MM.1S (cell line): ENCODE measurements around the gene RSPH1.

Experiments
- DNase-seq: peaks from one replicate; pipeline ENCODE4 v3.0.0-alpha.2; 2015
- H2AFZ ChIP-seq: fragments of 300-600 bp; sonication (generic); 2 replicates; pipeline ENCODE4 v1.6.0; 2016; ENCODE audit warnings: antibody characterized with exemption, low read length
- H3F3A ChIP-seq: fragments of 300-600 bp; sonication (generic); 2 replicates; pipeline ENCODE4 v1.6.1; 2016; ENCODE audit warnings: mild to moderate bottlenecking, antibody characterized with exemption, low read length, moderate library complexity, mixed read lengths; ENCODE audit not compliant: insufficient read depth
- H3K27ac ChIP-seq: fragments of 300-600 bp; sonication (generic); 2 replicates; pipeline ENCODE4 v1.5.1; 2016; ENCODE audit warnings: mild to moderate bottlenecking, low read length
- H3K27me3 ChIP-seq: fragments of 300-600 bp; sonication (generic); replicated peaks from 2 replicates; pipeline ENCODE4 v1.6.0; 2016; ENCODE audit warnings: low read length; ENCODE audit not compliant: insufficient read depth
- H3K36me3 ChIP-seq: fragments of 300-600 bp; sonication (generic); replicated peaks from 2 replicates; pipeline ENCODE4 v1.6.1; 2016; ENCODE audit warnings: mild to moderate bottlenecking, low read length, mixed read lengths; ENCODE audit not compliant: insufficient read depth
- H3K4me1 ChIP-seq: fragments of 300-600 bp; sonication (generic); 2 replicates; pipeline ENCODE4 v1.6.1; 2016; ENCODE audit warnings: low read length, mixed read lengths
- H3K4me2 ChIP-seq: fragments of 300-600 bp; sonication (generic); 2 replicates; pipeline ENCODE4 v1.6.0; 2016; ENCODE audit warnings: low read depth, low read length
- H3K4me3 ChIP-seq: fragments of 300-600 bp; sonication (generic); 2 replicates; pipeline ENCODE4 v1.5.1; 2016; ENCODE audit warnings: low read length, mixed read lengths
- H3K79me2 ChIP-seq: fragments of 300-600 bp; sonication (generic); 2 replicates; pipeline ENCODE4 v1.6.1; 2016; ENCODE audit warnings: mixed run types, low read length, mixed read lengths
- H3K9ac ChIP-seq: fragments of 300-600 bp; sonication (generic); 2 replicates; pipeline ENCODE4 v1.6.1; 2016; ENCODE audit warnings: low read length, mixed read lengths
- H3K9me2 ChIP-seq: fragments of 300-600 bp; sonication (generic); replicated peaks from 2 replicates; pipeline ENCODE4 v1.6.1; 2016; ENCODE audit warnings: mild to moderate bottlenecking, low read length, mixed read lengths; ENCODE audit not compliant: insufficient read depth
- H3K9me3 ChIP-seq: fragments of 300-600 bp; sonication (generic); replicated peaks from 2 replicates; pipeline ENCODE4 v1.6.1; 2016; ENCODE audit warnings: mild to moderate bottlenecking, low read length, mixed read lengths; ENCODE audit not compliant: insufficient read depth
- H4K20me1 ChIP-seq: fragments of 300-600 bp; sonication (generic); 2 replicates; pipeline ENCODE4 v1.6.1; 2016; ENCODE audit warnings: mild to moderate bottlenecking, low read length, moderate library complexity, mixed read lengths; ENCODE audit not compliant: insufficient read depth
- CTCF ChIP-seq: fragments of 300-600 bp; sonication (generic); IDR thresholded peaks from 2 replicates; pipeline ENCODE4 v1.5.1; 2016; ENCODE audit warnings: antibody characterized with exemption, low read length, mixed read lengths
- EZH2 ChIP-seq: fragments of 300-600 bp; sonication (generic); optimal IDR thresholded peaks from 2 replicates; pipeline ENCODE3; 2017; ENCODE audit warnings: low read depth, mild to moderate bottlenecking, antibody characterized with exemption, low read length, mixed read lengths
- EZH2phosphoT487 ChIP-seq: fragments of 300-600 bp; sonication (generic); IDR thresholded peaks from 2 replicates; pipeline ENCODE4 v1.6.1; 2018; ENCODE audit warnings: antibody characterized with exemption, low read length

The RSPH1 gene

DNA sequence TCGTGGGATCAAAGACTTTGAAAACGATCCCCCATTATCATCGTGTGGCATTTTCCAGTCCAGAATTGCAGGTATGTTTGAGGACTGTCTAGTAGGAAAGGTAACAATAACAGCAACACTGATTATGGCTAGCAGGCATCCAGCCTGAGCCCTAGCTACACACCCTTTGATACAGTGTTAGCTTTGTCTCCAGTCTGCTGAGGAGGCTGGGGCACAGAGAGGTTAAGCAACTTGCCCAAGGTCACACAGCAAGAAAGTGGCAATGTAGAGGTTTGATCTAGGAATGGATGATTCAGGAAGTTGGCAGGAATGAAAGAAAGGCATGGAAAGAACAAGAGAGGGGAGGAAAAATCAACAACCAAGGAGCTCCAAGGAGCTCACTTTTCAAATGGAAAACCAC lies 61.1 kb downstream of the RSPH1 start:
- no peak overlapping the region for H3K4me3 ChIP-seq
- no peaks in the 10 kb centered on the region for H3K9me3 ChIP-seq
- no peak for DNase-seq
- no peaks in the 10 kb centered on the region for H3F3A ChIP-seq
- no peak overlapping the region for H3K27ac ChIP-seq
- H4K20me1 ChIP-seq: no peaks in the 10 kb centered on the region
- H3K9me2 ChIP-seq: no peaks in the 10 kb centered on the region
- no peak overlapping the region for H2AFZ ChIP-seq
- no peaks in the 10 kb centered on the region for H3K36me3 ChIP-seq
- no peak overlapping the region for H3K9ac ChIP-seq
- H3K4me1 ChIP-seq: no peaks in the 10 kb centered on the region
- H3K79me2 ChIP-seq: no peaks in the 10 kb centered on the region
- H3K4me2 ChIP-seq: no peak overlapping the region
- peaks cover 100% of the 10 kb centered on the region for H3K27me3 ChIP-seq
- TF ChIP-seq EZH2 (no peak), EZH2phosphoT487 (no peak), CTCF (no peak)

DNA sequence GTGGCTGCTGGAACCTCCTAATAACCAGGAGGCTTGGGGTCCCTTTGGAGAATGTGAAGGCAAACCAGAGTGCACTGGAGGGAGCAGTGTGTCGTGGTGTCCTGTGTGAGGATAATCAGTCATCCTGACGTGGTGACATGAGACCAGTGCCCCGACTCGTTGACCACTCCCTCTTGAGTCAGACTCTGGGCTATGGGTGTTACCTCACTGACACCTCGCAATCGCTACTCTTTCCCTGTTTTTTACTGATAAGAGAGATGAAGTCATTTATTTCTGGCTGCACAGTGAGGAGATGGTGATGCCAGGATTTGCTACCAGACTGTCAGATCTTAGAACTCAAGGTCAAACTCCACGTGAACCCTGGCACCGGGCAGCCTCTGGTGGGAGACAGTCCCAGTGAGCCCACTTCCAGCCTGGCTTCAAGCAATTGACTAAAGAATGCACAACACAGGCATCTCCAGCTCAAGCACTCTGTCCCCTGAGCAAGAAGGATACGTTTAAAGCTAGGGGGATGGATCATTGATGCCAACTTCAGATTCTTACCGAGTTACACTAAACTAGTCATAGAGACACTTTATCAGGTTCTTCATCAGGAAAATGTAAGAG lies 62.0 kb downstream of the RSPH1 start:
- no peak for DNase-seq
- Histone ChIP-seq H2AFZ (no peak overlapping the region), H3K9ac (no peak overlapping the region), H3K4me1 (no peaks in the 10 kb centered on the region), H3K79me2 (no peaks in the 10 kb centered on the region), H3K9me2 (no peaks in the 10 kb centered on the region), H4K20me1 (no peaks in the 10 kb centered on the region), H3K4me2 (no peak overlapping the region), H3K36me3 (no peaks in the 10 kb centered on the region), H3K9me3 (no peaks in the 10 kb centered on the region), H3K27ac (no peak overlapping the region), H3F3A (no peaks in the 10 kb centered on the region), H3K27me3 (peaks cover 100% of the 10 kb centered on the region), H3K4me3 (no peak overlapping the region)
- TF ChIP-seq EZH2phosphoT487 (no peak), CTCF (no peak), EZH2 (no peak)

- Histone ChIP-seq H3K4me1 (no peaks in the 10 kb centered on the region), H4K20me1 (no peaks in the 10 kb centered on the region), H3K9me2 (no peaks in the 10 kb centered on the region), H3F3A (no peaks in the 10 kb centered on the region), H2AFZ (no peak overlapping the region), H3K9me3 (no peaks in the 10 kb centered on the region), H3K27ac (no peak overlapping the region), H3K36me3 (no peaks in the 10 kb centered on the region), H3K79me2 (no peaks in the 10 kb centered on the region), H3K27me3 (peaks cover 100% of the 10 kb centered on the region), H3K4me3 (no peak overlapping the region), H3K9ac (no peak overlapping the region), H3K4me2 (no peak overlapping the region)
- no peak for DNase-seq
- TF ChIP-seq EZH2phosphoT487 (no peak), CTCF (no peak), EZH2 (no peak)
Measured at GRCh38 chr21:42432695-42433094, 63.3 kb downstream of the RSPH1 start.
